Stimulated activated naive CD8-positive, alpha-beta T cell treated with anti-CD3 and anti-CD28 coated beads, Interleukin-15, amount 100 ng/mL, for 72 hours (primary cell): Measurements from ENCODE around the gene TYSND1.

ENCODE experiments used
- ATAC-seq: fragments of 150-1000 bp; cut with Tn5 transposase; 2 replicates; pipeline ENCODE4 v1.10.0; 2021; ENCODE audit warnings: mild to moderate bottlenecking, moderate library complexity
- DNase-seq, 2 donors: peaks; one replicate each; pipeline ENCODE4 v3.0.0; 2021 to 2022
- H3K27ac Mint-ChIP-seq, 2 donors: one replicate each; pipeline ENCODE4 v1.8.0; 2022; ENCODE audit warnings: mild to moderate bottlenecking in 2 of 2, mixed read lengths in 2 of 2, moderate library complexity in 2 of 2
- H3K27me3 Mint-ChIP-seq: one replicate; pipeline ENCODE4 v1.8.0; 2022; ENCODE audit warnings: mixed read lengths
- H3K4me1 Mint-ChIP-seq: one replicate; pipeline ENCODE4 v1.8.0; 2022; ENCODE audit warnings: mild to moderate bottlenecking, mixed read lengths
- H3K4me3 Mint-ChIP-seq, 2 donors: one replicate each; pipeline ENCODE4 v1.8.0; 2022; ENCODE audit warnings: mild to moderate bottlenecking in 2 of 2, mixed read lengths in 2 of 2, moderate library complexity in 1 of 2
- H3K9me3 Mint-ChIP-seq, 2 donors: one replicate each; pipeline ENCODE4 v1.8.0; 2022; ENCODE audit warnings: mixed read lengths in 2 of 2

TYSND1 gene

GRCh38 chr10:70145666-70146488, 623 bp downstream of the TYSND1 start:
- ATAC-seq (peak; percentile 77), DNase-seq (peak; percentile 75 to 80)
- Mint-ChIP-seq H3K9me3 (no peaks in the 10 kb centered on the region), H3K27me3 (no peaks in the 10 kb centered on the region), H3K4me1 (peaks cover 50% of the 10 kb centered on the region), H3K27ac (peak overlapping the region; percentile 93 to 97), H3K4me3 (peak overlapping the region; percentile 84 to 98)

GRCh38 chr10:70145166-70145665, 1.3 kb downstream of the TYSND1 start:
- Mint-ChIP-seq H3K4me1 (peaks cover 47% of the 10 kb centered on the region), H3K4me3 (peak overlapping the region; percentile 84 to 98), H3K27ac (peak overlapping the region; percentile 52 to 63), H3K9me3 (no peaks in the 10 kb centered on the region), H3K27me3 (no peaks in the 10 kb centered on the region)
- ATAC-seq = peak; percentile 26
- no peak for DNase-seq

GRCh38 chr10:70144372-70145110, 2.0 kb downstream of the TYSND1 start:
- ATAC-seq (no peak), DNase-seq (no peak)
- Mint-ChIP-seq H3K4me3 (peak overlapping the region; percentile 84 to 98), H3K27ac (peak overlapping the region; percentile 52 to 76), H3K27me3 (no peaks in the 10 kb centered on the region), H3K4me1 (peaks cover 53% of the 10 kb centered on the region), H3K9me3 (no peaks in the 10 kb centered on the region)

DNA sequence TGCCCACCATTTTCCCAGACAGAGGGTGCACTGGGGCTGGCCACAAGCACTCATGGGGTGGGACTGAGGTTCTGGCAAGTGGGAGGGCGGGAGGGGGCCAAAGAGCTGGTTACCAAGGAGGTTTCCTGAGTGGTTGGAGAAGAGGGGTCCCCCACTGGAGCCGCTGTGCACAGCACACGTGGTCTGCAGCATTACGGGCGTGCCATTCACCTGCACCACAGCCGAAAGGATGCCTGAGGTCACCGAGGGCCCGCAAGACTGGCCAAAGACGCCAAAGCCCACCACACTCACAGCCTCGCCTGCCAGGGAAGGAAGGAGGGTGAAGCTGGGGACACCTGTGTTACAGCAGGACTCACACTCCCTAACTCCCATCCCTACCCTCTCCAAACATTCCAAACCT, 3.9 kb downstream of the TYSND1 start:
- no peak overlapping the region for H3K27ac Mint-ChIP-seq
- H3K9me3 Mint-ChIP-seq = no peaks in the 10 kb centered on the region
- no peaks in the 10 kb centered on the region for H3K27me3 Mint-ChIP-seq
- peaks cover 60% of the 10 kb centered on the region for H3K4me1 Mint-ChIP-seq
- ATAC-seq (no peak), DNase-seq (no peak)
- H3K4me3 Mint-ChIP-seq = no peak overlapping the region

- H3K4me3 Mint-ChIP-seq = no peak overlapping the region
- peaks cover 50% of the 10 kb centered on the region for H3K4me1 Mint-ChIP-seq
- no peaks in the 10 kb centered on the region for H3K9me3 Mint-ChIP-seq
- DNase-seq = no peak
- no peaks in the 10 kb centered on the region for H3K27me3 Mint-ChIP-seq
- no peak for ATAC-seq
- H3K27ac Mint-ChIP-seq = no peak overlapping the region
Observed at GRCh38 chr10:70140297-70140696, 6.2 kb downstream of the TYSND1 start.

DNA sequence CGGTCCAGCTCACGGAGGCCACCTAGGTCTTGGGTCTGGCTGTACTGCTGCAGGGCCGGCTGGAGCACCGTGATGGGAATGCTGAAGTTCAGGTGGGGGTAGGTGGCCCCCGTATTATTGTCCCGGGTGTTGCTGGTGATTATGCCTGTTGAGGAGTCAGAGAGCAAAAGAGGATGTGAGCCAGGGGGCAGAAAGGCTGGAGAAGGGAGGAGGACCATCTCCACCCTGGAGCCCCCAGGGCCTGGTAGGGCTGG, 6.6 kb downstream of the TYSND1 start:
- ATAC-seq = no peak
- H3K4me3 Mint-ChIP-seq = no peak overlapping the region
- peaks cover 48% of the 10 kb centered on the region for H3K4me1 Mint-ChIP-seq
- H3K27me3 Mint-ChIP-seq = no peaks in the 10 kb centered on the region
- no peak for DNase-seq
- no peaks in the 10 kb centered on the region for H3K9me3 Mint-ChIP-seq
- H3K27ac Mint-ChIP-seq = no peak overlapping the region

DNA sequence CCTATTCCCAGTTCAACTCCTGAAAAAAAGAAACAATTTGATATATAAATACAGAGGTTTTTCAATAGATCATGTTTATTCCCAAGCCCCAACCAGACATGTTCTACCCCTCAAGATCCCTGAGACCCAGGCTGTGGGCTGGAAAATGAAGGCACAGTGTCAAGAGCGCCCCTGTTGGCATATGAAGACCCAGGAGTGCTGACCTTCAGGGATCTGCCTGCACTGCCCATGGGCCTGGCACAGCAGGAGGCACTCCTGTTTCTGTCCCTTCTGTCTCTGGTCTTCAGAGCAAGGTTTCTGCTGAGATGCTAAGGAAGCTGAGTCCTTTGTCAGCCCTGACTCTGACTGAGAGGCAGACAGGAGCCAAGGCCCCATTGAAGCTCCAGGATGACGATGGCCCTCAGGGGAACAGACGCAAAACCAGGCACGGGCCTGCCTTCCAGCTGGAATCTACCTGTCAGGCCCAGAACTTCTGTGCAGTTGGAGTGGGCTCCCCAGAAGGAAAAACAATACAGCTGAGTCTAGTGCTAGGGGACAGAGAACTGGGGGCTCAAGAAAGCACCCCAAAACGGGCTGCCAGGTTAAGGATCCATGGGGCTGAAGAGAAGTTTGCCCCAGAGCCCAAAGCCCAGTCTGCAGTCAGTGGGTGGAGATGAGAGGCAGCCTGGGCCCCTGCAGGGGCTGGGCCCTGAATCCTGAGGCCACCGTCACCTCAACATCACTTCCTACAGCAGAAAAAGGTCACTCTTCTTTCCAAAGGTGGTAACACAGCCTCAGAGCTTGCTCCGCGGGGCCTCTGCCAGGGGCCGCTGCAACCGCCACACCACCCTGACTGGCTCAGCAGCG, 7.1 kb downstream of the TYSND1 start:
- H3K27me3 Mint-ChIP-seq = no peaks in the 10 kb centered on the region
- H3K4me3 Mint-ChIP-seq = no peak overlapping the region
- no peak overlapping the region for H3K27ac Mint-ChIP-seq
- H3K9me3 Mint-ChIP-seq = no peaks in the 10 kb centered on the region
- no peak for DNase-seq
- peaks cover 42% of the 10 kb centered on the region for H3K4me1 Mint-ChIP-seq
- no peak for ATAC-seq

GRCh38 chr10:70137927-70138883, 8.3 kb downstream of the TYSND1 start:
- no peak for ATAC-seq
- peaks cover 34% of the 10 kb centered on the region for H3K4me1 Mint-ChIP-seq
- peak in 1 of 2 donors; percentile 7 for DNase-seq
- H3K9me3 Mint-ChIP-seq = no peaks in the 10 kb centered on the region
- H3K4me3 Mint-ChIP-seq = no peak overlapping the region
- H3K27ac Mint-ChIP-seq = peak overlapping the region in 1 of 2 donors; percentile 86
- H3K27me3 Mint-ChIP-seq = no peaks in the 10 kb centered on the region

- H3K4me1 Mint-ChIP-seq = peaks cover 34% of the 10 kb centered on the region
- ATAC-seq (no peak), DNase-seq (peak in 1 of 2 donors; percentile 4)
- peak overlapping the region in 1 of 2 donors; percentile 4 for H3K27ac Mint-ChIP-seq
- no peak overlapping the region for H3K4me3 Mint-ChIP-seq
- H3K9me3 Mint-ChIP-seq = no peaks in the 10 kb centered on the region
- H3K27me3 Mint-ChIP-seq = no peaks in the 10 kb centered on the region
Observed at GRCh38 chr10:70137135-70137534, 9.4 kb downstream of the TYSND1 start.

GRCh38 chr10:70135684-70136083, 10.8 kb downstream of the TYSND1 start:
- Mint-ChIP-seq H3K27ac (no peak overlapping the region), H3K27me3 (no peaks in the 10 kb centered on the region), H3K4me1 (peaks cover 49% of the 10 kb centered on the region), H3K4me3 (no peak overlapping the region), H3K9me3 (no peaks in the 10 kb centered on the region)
- no peak for ATAC-seq
- peak in 1 of 2 donors; percentile 3 for DNase-seq

- ATAC-seq (no peak), DNase-seq (no peak)
- Mint-ChIP-seq H3K4me1 (peaks cover 49% of the 10 kb centered on the region), H3K9me3 (no peaks in the 10 kb centered on the region), H3K27me3 (no peaks in the 10 kb centered on the region), H3K4me3 (no peak overlapping the region), H3K27ac (peak overlapping the region in 1 of 2 donors; percentile 66)
Observed at GRCh38 chr10:70135046-70135445, 11.5 kb downstream of the TYSND1 start.

DNA sequence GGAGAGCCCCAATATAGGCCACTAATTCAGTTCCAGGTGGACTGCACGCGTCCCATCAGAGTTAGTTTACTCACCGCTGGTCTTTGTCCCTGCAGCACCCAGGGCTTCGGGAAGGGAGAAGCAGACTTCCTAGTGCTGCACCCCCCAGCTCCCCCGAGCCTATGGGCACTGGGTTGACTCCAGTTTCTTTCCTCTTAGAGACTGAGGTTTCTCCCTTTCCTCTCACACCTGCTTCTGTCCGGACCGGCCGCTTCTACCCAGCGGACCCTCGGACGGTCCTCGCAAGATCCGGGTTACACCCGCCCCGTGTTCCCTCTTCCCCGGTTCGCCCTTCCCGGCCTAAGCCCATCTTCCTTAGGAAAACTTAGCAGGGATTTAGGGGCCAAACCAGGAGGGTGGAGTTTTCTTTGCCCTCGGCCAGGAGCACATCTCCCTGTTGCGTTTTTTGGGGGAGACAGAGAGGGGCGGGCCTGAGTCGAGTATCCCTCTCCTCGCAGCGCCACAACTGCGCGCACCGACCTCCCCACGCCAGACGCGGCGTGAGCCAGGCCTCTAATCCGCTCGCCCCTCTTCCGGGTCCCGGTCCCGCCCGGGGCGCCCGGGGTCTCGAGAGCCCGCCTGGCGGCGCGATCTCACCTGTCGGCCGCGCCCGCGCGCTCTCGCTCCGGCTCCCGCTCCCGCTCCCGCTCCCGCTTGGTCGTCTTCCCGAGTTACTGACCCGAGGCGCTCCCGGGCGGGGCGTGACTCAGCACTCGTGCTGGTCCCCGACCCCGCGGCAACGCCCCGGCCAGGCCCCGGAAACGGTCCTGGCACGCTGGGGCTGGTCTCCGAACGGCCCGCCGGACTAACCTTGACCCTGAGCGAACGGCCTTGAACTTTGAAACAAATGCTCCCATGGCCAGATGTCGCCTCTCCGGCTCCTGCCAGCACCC, 14.1 kb downstream of the TYSND1 start, which contains the start of gene AIFM2:
TSS of gene AIFM2 (minus strand) at position 728 of the 932 bp plus-strand sequence. CDS start 8,741 bp downstream, outside the sequence.
- peak; percentile 54 to 61 for DNase-seq
- H3K27ac Mint-ChIP-seq = peak within 1 kb of the TSS; percentile 99
- no peaks in the 10 kb centered on the region for H3K27me3 Mint-ChIP-seq
- H3K9me3 Mint-ChIP-seq = no peaks in the 10 kb centered on the region
- ATAC-seq = peak; percentile 87
- peak within 1 kb of the TSS; percentile 94 to 95 for H3K4me3 Mint-ChIP-seq
- peaks cover 30% of the 10 kb centered on the region for H3K4me1 Mint-ChIP-seq

DNA sequence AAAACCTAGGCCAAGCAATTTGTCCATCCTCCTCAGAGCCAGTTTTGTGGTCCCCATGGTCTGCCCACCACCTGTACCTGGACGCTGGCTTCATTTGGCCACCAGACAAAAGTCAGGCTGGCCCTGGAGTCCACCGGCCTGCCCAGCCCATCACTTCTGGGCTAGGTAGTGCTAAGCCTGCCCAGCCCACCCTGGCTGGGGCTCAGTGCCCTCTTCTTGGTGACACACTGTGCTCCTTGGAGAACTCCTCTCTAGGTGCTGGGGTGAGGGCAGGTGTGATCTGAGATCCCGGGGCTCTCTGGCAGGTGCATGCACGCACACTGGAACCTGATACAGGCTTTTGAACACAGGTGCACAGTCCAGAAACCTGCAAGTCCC, 15.0 kb downstream of the TYSND1 start:
- H3K4me3 Mint-ChIP-seq = peak overlapping the region; percentile 94 to 95
- H3K27ac Mint-ChIP-seq = peak overlapping the region; percentile 99
- H3K4me1 Mint-ChIP-seq = peaks cover 33% of the 10 kb centered on the region
- ATAC-seq = no peak
- DNase-seq = no peak
- H3K27me3 Mint-ChIP-seq = no peaks in the 10 kb centered on the region
- H3K9me3 Mint-ChIP-seq = no peaks in the 10 kb centered on the region
